HepG2 (cell line): ENCODE measurements around the gene SHANK3. TPM values are rescaled to one million over a fixed set of nuclear protein-coding genes. Genes with fewer than 3 reads are reported as not detected.
A peak's percentile ranks its signal among the peaks of the same experiment; 100 is the strongest.

Source experiments
- KMT2B ChIP-seq: IDR thresholded peaks from 2 replicates; pipeline ENCODE4 v1.6.1; 2016; ENCODE audit warnings: missing genetic modification reagents, missing compliant biosample characterization
- MED1 ChIP-seq: sonication (generic); formaldehyde crosslinking; IDR thresholded peaks from 2 replicates; pipeline ENCODE4 v1.4.0; 2020; ENCODE audit warnings: missing genetic modification reagents
- RELA ChIP-seq: sonication (generic); formaldehyde crosslinking; IDR thresholded peaks from 2 replicates; pipeline ENCODE4 v1.4.0; 2020; ENCODE audit warnings: missing genetic modification reagents
- REPIN1 ChIP-seq: sonication (generic); formaldehyde crosslinking; IDR thresholded peaks from 2 replicates; pipeline ENCODE4 v1.8.0; 2022; ENCODE audit warnings: missing genetic modification reagents, low read depth, mild to moderate bottlenecking, borderline replicate concordance
- ZBTB7B ChIP-seq: sonication (generic); formaldehyde crosslinking; IDR thresholded peaks from 2 replicates; pipeline ENCODE4 v1.4.0; 2020; ENCODE audit warnings: missing genetic modification reagents
- ZFP62 ChIP-seq: sonication (generic); formaldehyde crosslinking; IDR thresholded peaks from 2 replicates; pipeline ENCODE4 v1.4.0; 2020; ENCODE audit warnings: missing genetic modification reagents
- ZNF3 ChIP-seq: IDR thresholded peaks from 2 replicates; pipeline ENCODE4 v1.7.0; 2017; ENCODE audit warnings: inconsistent platforms
- ZNF367 ChIP-seq: sonication (generic); formaldehyde crosslinking; IDR thresholded peaks from 2 replicates; pipeline ENCODE4 v1.4.0; 2020; ENCODE audit warnings: missing genetic modification reagents, borderline replicate concordance
- ZNF556 ChIP-seq: sonication (generic); formaldehyde crosslinking; IDR thresholded peaks from 2 replicates; pipeline ENCODE4 v1.4.0; 2020; ENCODE audit warnings: mild to moderate bottlenecking, missing genetic modification reagents, borderline replicate concordance
- ZNF720 ChIP-seq: sonication (generic); formaldehyde crosslinking; IDR thresholded peaks from 2 replicates; pipeline ENCODE4 v1.4.0; 2020; ENCODE audit warnings: missing genetic modification reagents
- ZNF737 ChIP-seq: sonication (generic); formaldehyde crosslinking; IDR thresholded peaks from 2 replicates; pipeline ENCODE4 v1.5.0; 2020; ENCODE audit warnings: missing genetic modification reagents, mild to moderate bottlenecking, borderline replicate concordance
- polyA plus RNA-seq, 8 experiments: library from polyadenylated mRNA; depleted of rRNA in 3 of 8; stranded (reverse) in 7 of 8; unstranded in 1 of 8; fragments of >200 nt; fragmentation: Illumina TruSeq in 4 of 8; extraction: Trizol in 4 of 8; gene quantifications; 2 replicates each; pipeline versions ENCODE4 v1.2.1 to v1.2.3, GENCODE V29; 2011 to 2016; ENCODE audit warnings: low read depth in 4 of 8, missing spikeins in 1 of 8, mixed read lengths in 1 of 8; ENCODE audit not compliant: insufficient read depth in 1 of 8
- total RNA-seq, 5 experiments: library from RNA; depleted of rRNA; stranded (reverse); fragments of >200 nt; fragmentation: Illumina TruSeq; extraction: Trizol; gene quantifications; 2 replicates each; pipeline ENCODE4 v1.2.3, GENCODE V29; 2016; ENCODE audit warnings: low read depth in 1 of 5
- TF ChIP-seq, protein P1 (sequence below): conservative IDR thresholded peaks from 2 replicates; pipeline ENCODE4 v1.6.1; 2018; ENCODE audit warnings: missing genetic modification reagents
- TF ChIP-seq, protein P2 (sequence below): sonication (generic); formaldehyde crosslinking; IDR thresholded peaks from 2 replicates; pipeline ENCODE4 v1.8.0; 2022; ENCODE audit warnings: low read depth, missing genetic modification reagents
- TF ChIP-seq, protein P3 (sequence below): sonication (generic); formaldehyde crosslinking; IDR thresholded peaks from 2 replicates; pipeline ENCODE4 v1.5.0; 2020; ENCODE audit warnings: mild to moderate bottlenecking, missing genetic modification reagents, moderate library complexity
- TF ChIP-seq, protein P4 (sequence below): sonication (generic); formaldehyde crosslinking; IDR thresholded peaks from 2 replicates; pipeline ENCODE4 v1.8.1; 2023; ENCODE audit warnings: mild to moderate bottlenecking, missing genetic modification reagents
- TF ChIP-seq, protein P5 (sequence below): sonication (generic); formaldehyde crosslinking; IDR thresholded peaks from 2 replicates; pipeline ENCODE4 v1.4.0; 2020; ENCODE audit warnings: missing genetic modification reagents
- TF ChIP-seq, protein P6 (sequence below): IDR thresholded peaks from 2 replicates; pipeline ENCODE4 v1.6.1; 2016; ENCODE audit warnings: missing compliant biosample characterization, missing genetic modification reagents, borderline replicate concordance
- TF ChIP-seq, protein P7 (sequence below): sonication (generic); formaldehyde crosslinking; IDR thresholded peaks from 2 replicates; pipeline ENCODE4 v1.5.1; 2020; ENCODE audit warnings: missing genetic modification reagents, mild to moderate bottlenecking, borderline replicate concordance

The SHANK3 gene
- total and polyA plus RNA-seq, 2 of the 13 experiments (the other 11 are each of a cell fraction or from before 2014, with no cell fraction given) = 2.9 to 4.6 TPM

DNA sequence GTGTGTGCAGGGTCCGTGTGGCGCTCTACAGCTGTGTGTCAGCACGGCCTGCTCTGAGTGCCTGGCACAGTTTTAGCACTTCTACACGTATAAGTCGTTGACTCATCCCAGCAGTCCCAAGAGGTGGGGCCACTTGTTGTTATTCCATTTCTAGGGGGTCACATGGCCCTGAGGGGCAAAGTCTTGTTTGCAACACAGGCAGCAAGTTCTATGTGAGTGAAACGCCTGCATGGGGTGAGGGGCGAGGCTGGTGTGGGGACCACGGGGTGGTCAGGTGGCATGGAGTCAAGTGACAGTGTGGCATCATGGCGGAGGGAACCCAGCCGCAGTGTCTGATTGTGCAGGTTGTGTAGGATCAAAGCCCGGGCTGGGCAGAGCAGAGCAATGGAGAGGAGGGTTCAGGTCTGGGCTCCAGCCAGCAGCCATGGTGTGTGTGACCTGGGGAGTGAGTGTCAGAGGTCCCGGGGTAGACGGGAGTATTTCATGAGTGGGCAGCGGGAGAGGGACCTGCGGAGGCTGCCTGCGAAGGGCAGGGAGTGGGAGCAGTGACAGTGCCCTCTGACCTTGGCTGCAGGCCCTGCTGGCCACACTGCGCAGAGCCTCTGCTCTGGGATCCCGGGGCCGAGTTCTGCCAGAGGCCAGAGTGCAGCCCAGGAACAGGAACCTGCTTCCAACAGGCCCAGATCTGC, 27.9 kb downstream of the SHANK3 start (continued):
- TF ChIP-seq, protein P1, sequence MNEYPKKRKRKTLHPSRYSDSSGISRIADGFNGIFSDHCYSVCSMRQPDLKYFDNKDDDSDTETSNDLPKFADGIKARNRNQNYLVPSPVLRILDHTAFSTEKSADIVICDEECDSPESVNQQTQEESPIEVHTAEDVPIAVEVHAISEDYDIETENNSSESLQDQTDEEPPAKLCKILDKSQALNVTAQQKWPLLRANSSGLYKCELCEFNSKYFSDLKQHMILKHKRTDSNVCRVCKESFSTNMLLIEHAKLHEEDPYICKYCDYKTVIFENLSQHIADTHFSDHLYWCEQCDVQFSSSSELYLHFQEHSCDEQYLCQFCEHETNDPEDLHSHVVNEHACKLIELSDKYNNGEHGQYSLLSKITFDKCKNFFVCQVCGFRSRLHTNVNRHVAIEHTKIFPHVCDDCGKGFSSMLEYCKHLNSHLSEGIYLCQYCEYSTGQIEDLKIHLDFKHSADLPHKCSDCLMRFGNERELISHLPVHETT (CRISPR knock-in tag) = peak; percentile 66; the same call in 1 of the 2 replicates
- TF ChIP-seq ZFP62 (no peak), ZBTB7B (CRISPR knock-in tag) (peak; percentile 84), RELA (CRISPR knock-in tag) (no peak), ZNF720 (CRISPR knock-in tag) (no peak), REPIN1 (CRISPR knock-in tag) (peak; percentile 41; the same call in 1 of the 2 replicates), ZNF556 (CRISPR knock-in tag) (no peak; the same call in 1 of the 2 replicates), ZNF3 (no peak), MED1 (CRISPR knock-in tag) (peak; percentile 80), KMT2B (CRISPR knock-in tag) (no peak), ZNF367 (CRISPR knock-in tag) (no peak), ZNF737 (no peak)
- TF ChIP-seq, protein P2, sequence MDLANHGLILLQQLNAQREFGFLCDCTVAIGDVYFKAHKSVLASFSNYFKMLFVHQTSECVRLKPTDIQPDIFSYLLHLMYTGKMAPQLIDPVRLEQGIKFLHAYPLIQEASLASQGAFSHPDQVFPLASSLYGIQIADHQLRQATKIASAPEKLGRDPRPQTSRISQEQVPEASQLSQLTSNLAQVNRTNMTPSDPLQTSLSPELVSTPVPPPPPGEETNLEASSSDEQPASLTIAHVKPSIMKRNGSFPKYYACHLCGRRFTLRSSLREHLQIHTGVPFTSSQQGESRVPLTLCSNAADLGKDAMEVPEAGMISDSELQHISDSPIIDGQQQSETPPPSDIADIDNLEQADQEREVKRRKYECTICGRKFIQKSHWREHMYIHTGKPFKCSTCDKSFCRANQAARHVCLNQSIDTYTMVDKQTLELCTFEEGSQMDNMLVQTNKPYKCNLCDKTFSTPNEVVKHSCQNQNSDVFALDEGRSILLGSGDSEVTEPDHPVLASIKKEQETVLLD (CRISPR knock-in tag) = no peak
- TF ChIP-seq, protein P3, sequence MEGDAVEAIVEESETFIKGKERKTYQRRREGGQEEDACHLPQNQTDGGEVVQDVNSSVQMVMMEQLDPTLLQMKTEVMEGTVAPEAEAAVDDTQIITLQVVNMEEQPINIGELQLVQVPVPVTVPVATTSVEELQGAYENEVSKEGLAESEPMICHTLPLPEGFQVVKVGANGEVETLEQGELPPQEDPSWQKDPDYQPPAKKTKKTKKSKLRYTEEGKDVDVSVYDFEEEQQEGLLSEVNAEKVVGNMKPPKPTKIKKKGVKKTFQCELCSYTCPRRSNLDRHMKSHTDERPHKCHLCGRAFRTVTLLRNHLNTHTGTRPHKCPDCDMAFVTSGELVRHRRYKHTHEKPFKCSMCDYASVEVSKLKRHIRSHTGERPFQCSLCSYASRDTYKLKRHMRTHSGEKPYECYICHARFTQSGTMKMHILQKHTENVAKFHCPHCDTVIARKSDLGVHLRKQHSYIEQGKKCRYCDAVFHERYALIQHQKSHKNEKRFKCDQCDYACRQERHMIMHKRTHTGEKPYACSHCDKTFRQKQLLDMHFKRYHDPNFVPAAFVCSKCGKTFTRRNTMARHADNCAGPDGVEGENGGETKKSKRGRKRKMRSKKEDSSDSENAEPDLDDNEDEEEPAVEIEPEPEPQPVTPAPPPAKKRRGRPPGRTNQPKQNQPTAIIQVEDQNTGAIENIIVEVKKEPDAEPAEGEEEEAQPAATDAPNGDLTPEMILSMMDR (CRISPR knock-in tag) = no peak
- TF ChIP-seq, protein P4, sequence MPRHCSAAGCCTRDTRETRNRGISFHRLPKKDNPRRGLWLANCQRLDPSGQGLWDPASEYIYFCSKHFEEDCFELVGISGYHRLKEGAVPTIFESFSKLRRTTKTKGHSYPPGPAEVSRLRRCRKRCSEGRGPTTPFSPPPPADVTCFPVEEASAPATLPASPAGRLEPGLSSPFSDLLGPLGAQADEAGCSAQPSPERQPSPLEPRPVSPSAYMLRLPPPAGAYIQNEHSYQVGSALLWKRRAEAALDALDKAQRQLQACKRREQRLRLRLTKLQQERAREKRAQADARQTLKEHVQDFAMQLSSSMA (CRISPR knock-in tag) = 0 out of 2 replicates have a peak, but pooled peaks have one; percentile 23
- TF ChIP-seq, protein P5, sequence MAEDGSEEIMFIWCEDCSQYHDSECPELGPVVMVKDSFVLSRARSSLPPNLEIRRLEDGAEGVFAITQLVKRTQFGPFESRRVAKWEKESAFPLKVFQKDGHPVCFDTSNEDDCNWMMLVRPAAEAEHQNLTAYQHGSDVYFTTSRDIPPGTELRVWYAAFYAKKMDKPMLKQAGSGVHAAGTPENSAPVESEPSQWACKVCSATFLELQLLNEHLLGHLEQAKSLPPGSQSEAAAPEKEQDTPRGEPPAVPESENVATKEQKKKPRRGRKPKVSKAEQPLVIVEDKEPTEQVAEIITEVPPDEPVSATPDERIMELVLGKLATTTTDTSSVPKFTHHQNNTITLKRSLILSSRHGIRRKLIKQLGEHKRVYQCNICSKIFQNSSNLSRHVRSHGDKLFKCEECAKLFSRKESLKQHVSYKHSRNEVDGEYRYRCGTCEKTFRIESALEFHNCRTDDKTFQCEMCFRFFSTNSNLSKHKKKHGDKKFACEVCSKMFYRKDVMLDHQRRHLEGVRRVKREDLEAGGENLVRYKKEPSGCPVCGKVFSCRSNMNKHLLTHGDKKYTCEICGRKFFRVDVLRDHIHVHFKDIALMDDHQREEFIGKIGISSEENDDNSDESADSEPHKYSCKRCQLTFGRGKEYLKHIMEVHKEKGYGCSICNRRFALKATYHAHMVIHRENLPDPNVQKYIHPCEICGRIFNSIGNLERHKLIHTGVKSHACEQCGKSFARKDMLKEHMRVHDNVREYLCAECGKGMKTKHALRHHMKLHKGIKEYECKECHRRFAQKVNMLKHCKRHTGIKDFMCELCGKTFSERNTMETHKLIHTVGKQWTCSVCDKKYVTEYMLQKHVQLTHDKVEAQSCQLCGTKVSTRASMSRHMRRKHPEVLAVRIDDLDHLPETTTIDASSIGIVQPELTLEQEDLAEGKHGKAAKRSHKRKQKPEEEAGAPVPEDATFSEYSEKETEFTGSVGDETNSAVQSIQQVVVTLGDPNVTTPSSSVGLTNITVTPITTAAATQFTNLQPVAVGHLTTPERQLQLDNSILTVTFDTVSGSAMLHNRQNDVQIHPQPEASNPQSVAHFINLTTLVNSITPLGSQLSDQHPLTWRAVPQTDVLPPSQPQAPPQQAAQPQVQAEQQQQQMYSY (CRISPR knock-in tag) = no peak
- TF ChIP-seq, protein P6, sequence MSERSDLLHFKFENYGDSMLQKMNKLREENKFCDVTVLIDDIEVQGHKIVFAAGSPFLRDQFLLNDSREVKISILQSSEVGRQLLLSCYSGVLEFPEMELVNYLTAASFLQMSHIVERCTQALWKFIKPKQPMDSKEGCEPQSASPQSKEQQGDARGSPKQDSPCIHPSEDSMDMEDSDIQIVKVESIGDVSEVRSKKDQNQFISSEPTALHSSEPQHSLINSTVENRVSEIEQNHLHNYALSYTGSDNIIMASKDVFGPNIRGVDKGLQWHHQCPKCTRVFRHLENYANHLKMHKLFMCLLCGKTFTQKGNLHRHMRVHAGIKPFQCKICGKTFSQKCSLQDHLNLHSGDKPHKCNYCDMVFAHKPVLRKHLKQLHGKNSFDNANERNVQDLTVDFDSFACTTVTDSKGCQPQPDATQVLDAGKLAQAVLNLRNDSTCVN (CRISPR knock-in tag) = no peak; the same call in 1 of the 2 replicates
- TF ChIP-seq, protein P7, sequence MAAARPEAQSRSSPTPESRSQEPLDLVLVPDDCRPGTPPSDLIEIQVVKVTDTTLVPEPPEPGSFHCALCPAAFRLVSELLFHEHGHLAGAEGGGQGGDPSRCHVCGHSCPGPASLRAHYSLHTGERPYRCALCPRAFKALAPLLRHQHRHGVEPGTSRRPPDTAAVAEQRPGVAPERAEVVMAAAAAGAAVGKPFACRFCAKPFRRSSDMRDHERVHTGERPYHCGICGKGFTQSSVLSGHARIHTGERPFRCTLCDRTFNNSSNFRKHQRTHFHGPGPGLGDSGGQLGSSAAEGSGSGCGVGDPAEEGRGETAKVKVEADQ (CRISPR knock-in tag) = no peak
